ENCODE measurements around the gene CKM. TPM values are rescaled to one million over a fixed set of nuclear protein-coding genes. Genes with fewer than 3 reads are reported as not detected.

The CKM gene
- total and polyA plus RNA-seq, 12 donors, result 2,078 to 7,765 (median 4,407) TPM

- Histone ChIP-seq H3K27me3 (peaks cover 0 to 8% (median 6%) of the 10 kb centered on the region in 7 donors), H3K9me3 (no peaks in the 10 kb centered on the region), H3K4me3 (no peak overlapping the region), H3K4me1 (no peaks in the 10 kb centered on the region), H3K36me3 (peaks cover 0 to 65% (median 8%) of the 10 kb centered on the region in 9 donors), H3K27ac (no peak overlapping the region)
- DNase-seq (no peak), ATAC-seq (no peak)
- intact Hi-C loops (cut with DNase I), result no loop called here
- no peak for TF ChIP-seq CTCF (IDR thresholded peaks at IDR 0.05)
- WGBS, 2 donors, result 94 to 95% methylated on average over 20 of the region's 20 CpGs
Observed at GRCh38 chr19:45352471-45352870, 29.8 kb upstream of the CKM start.

GRCh38 chr19:45352062-45352461, 29.4 kb upstream of the CKM start:
- H3K4me1 ChIP-seq, result no peaks in the 10 kb centered on the region
- intact Hi-C loops (cut with DNase I), result no loop called here
- H3K4me3 ChIP-seq, result no peak overlapping the region
- no peaks in the 10 kb centered on the region for H3K9me3 ChIP-seq
- WGBS, 2 donors, result 90% methylated on average over 15 of the region's 15 CpGs
- TF ChIP-seq CTCF (IDR thresholded peaks at IDR 0.05), result no peak
- peaks cover 0 to 12% (median 8%) of the 10 kb centered on the region in 7 donors for H3K27me3 ChIP-seq
- H3K36me3 ChIP-seq, result peaks cover 0 to 61% (median 8%) of the 10 kb centered on the region in 9 donors
- no peak overlapping the region for H3K27ac ChIP-seq
- ATAC-seq (no peak), DNase-seq (no peak)

GRCh38 chr19:45351401-45351952, 28.8 kb upstream of the CKM start:
- Histone ChIP-seq H3K27ac (no peak overlapping the region), H3K36me3 (peaks cover 0 to 55% (median 4%) of the 10 kb centered on the region in 9 donors), H3K9me3 (no peaks in the 10 kb centered on the region), H3K4me3 (no peak overlapping the region), H3K4me1 (no peaks in the 10 kb centered on the region), H3K27me3 (peaks cover 0 to 15% (median 11%) of the 10 kb centered on the region in 7 donors)
- ATAC-seq, result no peak
- no peak for DNase-seq
- intact Hi-C loops (cut with DNase I), result no loop called here
- no peak for TF ChIP-seq CTCF (IDR thresholded peaks at IDR 0.05)
- WGBS, 2 donors, result 76 to 77% methylated on average over 13 of the region's 13 CpGs

- H3K27ac ChIP-seq, result no peak overlapping the region
- no peaks in the 10 kb centered on the region for H3K9me3 ChIP-seq
- no peak for ATAC-seq
- H3K36me3 ChIP-seq, result peaks cover 0 to 46% (median 4%) of the 10 kb centered on the region in 9 donors
- DNase-seq, result no peak
- TF ChIP-seq CTCF (IDR thresholded peaks at IDR 0.05), result no peak
- H3K27me3 ChIP-seq, result peaks cover 0 to 23% (median 20%) of the 10 kb centered on the region in 7 donors
- no peak overlapping the region for H3K4me3 ChIP-seq
- no peaks in the 10 kb centered on the region for H3K4me1 ChIP-seq
- intact Hi-C loops (cut with DNase I), result no loop called here
- 87 to 89% methylated on average over 17 of the region's 17 CpGs for WGBS, 2 donors
Observed at GRCh38 chr19:45350477-45351058, 27.9 kb upstream of the CKM start.
